NCI-H510A treated with DMSO at 0.1 percent for 48 hours (cell line): ENCODE results near the gene BCDIN3D.

Experiments used
- DNase-seq: peaks from one replicate; lab custom pipeline; 2025; lab: John Stamatoyannopoulos, UW

The BCDIN3D gene

GRCh38 chr12:49821373-49822287 lies 21.3 kb downstream of the BCDIN3D start:
- no peak for DNase-seq

GRCh38 chr12:49819786-49820185 lies 23.1 kb downstream of the BCDIN3D start:
- no peak for DNase-seq

- no peak for DNase-seq
Observed at GRCh38 chr12:49818241-49818895, 24.5 kb downstream of the BCDIN3D start.

- no peak for DNase-seq
Observed at GRCh38 chr12:49813131-49813530, 29.8 kb downstream of the BCDIN3D start.

GRCh38 chr12:49811961-49812401 lies 30.9 kb downstream of the BCDIN3D start:
- DNase-seq = no peak

GRCh38 chr12:49811136-49811535 lies 31.8 kb downstream of the BCDIN3D start:
- DNase-seq = no peak

- no peak for DNase-seq
Observed at GRCh38 chr12:49809906-49810389, 33.0 kb downstream of the BCDIN3D start.

GRCh38 chr12:49809381-49809905 lies 33.5 kb downstream of the BCDIN3D start:
- no peak for DNase-seq

- no peak for DNase-seq
Observed at GRCh38 chr12:49808686-49809380, 34.1 kb downstream of the BCDIN3D start.

- no peak for DNase-seq
Observed at GRCh38 chr12:49807991-49808580, 34.8 kb downstream of the BCDIN3D start.

GRCh38 chr12:49806877-49807276 lies 36.0 kb downstream of the BCDIN3D start:
- no peak for DNase-seq

GRCh38 chr12:49806321-49806813 lies 36.5 kb downstream of the BCDIN3D start:
- DNase-seq = no peak

- DNase-seq = no peak
Observed at GRCh38 chr12:49805409-49805808, 37.5 kb downstream of the BCDIN3D start.

- DNase-seq = no peak
Observed at GRCh38 chr12:49804821-49805220, 38.1 kb downstream of the BCDIN3D start.

- DNase-seq = no peak
Observed at GRCh38 chr12:49803693-49804450, 39.0 kb downstream of the BCDIN3D start.

GRCh38 chr12:49801141-49802063 lies 41.5 kb downstream of the BCDIN3D start:
- no peak for DNase-seq

- DNase-seq = no peak
Observed at GRCh38 chr12:49800421-49801140, 42.3 kb downstream of the BCDIN3D start.

- no peak for DNase-seq
Observed at GRCh38 chr12:49798934-49799333, 44.0 kb downstream of the BCDIN3D start.

GRCh38 chr12:49798248-49798647 lies 44.7 kb downstream of the BCDIN3D start:
- no peak for DNase-seq
